NCI-H2107 (cell line): ENCODE data around the gene MGLL.

Experiments used
- DNase-seq: peaks from one replicate; lab custom pipeline; 2025; lab: John Stamatoyannopoulos, UW

Gene MGLL

GRCh38 chr3:127758013-127758412, 64.3 kb downstream of the MGLL start:
- no peak for DNase-seq

GRCh38 chr3:127755305-127755681, 67.0 kb downstream of the MGLL start:
- DNase-seq, result no peak

DNA sequence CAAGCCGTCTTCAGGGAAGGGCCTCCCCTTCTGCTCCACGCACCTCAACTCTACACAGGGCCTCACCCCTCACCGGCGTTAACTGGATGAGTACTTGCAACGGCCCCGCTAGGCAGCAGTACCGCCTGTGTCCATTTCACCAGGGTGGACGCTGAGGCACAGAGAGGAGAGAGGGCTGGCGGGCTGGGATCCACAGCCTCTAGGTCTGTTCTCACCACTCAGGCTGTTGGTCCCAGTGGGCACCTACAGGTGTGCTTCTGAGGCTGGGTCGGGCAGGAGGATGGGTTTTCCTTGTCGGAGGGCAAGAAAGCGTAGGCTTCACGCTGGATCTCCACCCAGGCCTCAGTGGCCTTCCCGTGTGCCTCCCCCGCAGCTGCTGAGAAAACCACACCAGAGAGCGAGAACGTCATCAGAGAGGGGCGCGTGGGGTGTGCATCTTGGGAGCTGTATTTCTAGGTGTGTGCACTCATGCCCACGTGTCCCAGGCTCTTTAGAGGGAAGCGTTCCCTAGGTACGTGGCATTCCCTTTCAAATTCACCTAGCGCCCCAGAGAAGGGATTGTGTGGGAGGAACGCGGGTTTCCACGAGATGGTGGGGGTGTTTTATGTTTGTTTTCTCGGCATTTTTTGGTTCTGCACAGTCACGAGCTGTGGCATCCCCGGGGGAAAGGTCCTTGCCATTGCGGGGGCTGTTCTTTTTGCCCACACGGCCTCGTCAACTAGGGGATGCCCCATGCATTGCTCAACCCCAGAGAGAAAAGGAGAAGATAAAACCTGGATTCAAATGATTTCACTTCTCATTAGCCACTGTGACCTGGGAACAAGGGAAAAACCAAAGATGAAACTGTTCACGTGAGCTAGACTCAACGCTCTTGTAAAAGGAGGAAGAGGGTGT, 67.7 kb downstream of the MGLL start:
- no peak for DNase-seq

DNA sequence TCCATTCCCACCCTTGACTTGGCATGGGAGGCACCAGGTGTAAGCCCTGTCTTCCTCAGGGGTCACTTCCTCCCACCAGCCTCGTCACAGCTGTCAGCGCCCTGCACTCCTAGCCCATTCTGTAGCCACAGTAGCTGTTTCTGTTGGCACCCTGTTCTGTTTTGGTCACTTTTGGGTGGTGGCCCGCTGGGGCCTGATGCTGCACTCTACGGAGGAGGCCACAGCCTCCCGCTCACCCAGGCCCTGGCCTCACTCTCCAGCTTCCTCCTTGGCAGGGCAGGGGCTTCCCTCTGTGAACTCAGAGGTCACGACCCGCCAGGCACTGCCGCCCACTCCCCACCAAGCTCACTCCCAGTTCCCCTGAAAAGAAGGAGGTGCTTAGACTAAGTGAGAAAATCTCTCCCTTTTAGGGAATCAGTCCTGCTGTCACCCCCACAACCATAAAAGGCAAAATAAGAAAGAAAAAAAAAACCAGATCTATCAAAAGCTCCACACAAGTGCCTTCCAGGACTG, 68.4 kb downstream of the MGLL start:
- DNase-seq, result no peak

GRCh38 chr3:127753338-127753737, 69.0 kb downstream of the MGLL start:
- no peak for DNase-seq

DNA sequence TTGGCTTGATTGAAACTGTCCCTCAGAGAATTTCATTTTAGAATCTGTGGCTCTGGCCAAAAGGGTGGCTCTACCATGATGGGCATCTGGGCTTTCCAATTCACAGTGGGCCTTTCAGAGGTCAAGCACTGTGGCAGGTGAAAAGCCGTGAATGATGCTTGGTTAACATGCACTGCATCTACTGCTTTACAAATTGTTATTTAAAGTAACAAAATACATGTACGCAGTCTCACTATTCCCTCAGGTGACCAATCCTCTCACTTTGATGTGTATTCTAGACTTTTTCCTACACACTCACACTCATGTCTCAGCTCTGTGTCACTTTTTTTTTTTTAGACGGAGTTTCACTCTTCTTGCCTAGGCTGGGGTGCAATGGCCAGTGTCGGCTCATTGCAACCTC, 70.5 kb downstream of the MGLL start:
- no peak for DNase-seq

GRCh38 chr3:127751163-127751621, 71.1 kb downstream of the MGLL start:
- DNase-seq, result no peak

GRCh38 chr3:127750226-127751031, 71.9 kb downstream of the MGLL start:
- peak; percentile 83 for DNase-seq

DNA sequence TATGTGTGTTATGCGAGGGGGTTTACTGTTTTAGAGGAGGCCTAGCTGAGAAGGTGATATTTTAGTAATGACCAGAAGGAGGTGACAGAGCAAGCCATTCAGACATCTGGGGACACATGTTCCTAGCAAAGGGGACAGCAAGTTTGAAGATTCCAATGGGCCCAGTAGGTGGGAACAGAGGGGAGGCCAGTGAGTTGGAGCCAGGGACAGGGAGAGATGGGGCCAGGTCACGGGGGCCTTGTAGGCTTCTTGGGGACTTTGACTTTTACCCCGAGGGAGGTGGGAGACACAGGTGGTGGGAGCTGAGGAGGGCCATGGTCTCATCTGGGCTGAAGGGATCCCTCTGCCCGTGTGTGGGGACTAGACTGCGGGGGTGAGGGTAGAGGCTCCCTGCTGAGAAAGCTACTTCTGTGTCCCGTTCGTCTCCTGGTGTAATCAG, 72.5 kb downstream of the MGLL start:
- DNase-seq, result no peak

- no peak for DNase-seq
These were observed 73.0 kb downstream of the MGLL start for GRCh38 chr3:127749361-127749760.

DNA sequence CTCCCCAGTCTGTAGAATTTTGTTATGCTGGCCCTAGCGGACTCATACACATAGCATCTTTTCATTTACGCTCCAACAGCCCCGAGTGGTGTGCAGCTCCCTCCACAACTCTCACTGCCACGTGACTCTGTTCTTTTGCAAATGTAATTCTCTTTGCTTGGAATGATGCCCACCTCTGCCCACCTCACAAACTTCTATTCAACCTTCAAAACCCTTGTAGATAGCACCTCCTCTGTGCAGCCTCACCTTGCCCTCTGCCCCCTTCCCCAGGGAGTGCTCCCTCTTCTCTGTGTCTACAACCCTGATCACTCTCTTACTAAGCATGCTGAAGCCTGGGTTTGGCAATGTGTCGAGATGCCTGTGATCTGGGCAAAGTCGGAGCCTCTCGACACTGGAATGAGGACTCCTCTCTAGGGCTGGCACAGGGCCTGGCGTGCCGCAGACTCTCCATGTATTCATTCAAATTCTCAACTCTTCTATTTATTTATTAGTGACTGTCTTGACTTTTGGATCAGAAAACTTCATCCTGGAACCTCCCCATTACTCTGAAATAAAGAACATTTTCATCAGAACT, 73.5 kb downstream of the MGLL start:
- no peak for DNase-seq

DNA sequence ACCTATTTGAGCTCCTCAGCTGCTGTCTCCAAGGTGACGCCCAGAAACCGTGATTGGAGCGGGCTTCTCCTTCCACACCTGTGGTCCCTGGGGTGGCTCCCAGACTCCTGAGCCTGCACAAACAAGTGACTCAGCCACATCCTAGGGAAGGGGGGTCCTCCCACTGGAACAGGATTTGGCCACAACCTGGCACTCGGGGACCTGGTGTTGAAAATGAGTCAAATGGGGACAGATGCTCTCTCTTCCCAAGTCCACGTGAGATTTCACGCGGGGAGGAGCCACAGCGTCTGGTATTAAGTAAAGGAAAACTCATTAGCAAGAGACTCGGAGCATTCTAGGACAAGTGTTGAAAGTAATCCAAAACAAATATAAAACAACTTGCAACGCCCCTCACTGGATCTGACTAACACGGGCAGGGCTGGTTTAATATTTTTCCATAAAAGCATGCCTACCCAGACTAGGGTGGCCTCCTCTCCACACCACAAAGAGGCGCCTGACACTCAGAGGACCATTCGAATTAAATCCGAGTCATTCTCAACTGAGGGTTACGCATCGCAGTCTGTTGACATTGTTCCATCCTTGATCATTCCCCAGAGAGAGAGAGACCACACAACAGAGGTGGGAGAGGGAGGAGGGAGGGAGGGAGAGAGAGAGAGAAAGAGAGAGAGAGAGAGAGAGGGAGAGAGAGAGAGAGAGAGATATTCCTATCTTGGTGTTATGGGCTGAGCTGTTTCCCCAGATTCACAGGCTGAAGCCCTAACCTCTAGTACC, 74.4 kb downstream of the MGLL start:
- DNase-seq, result peak; percentile 87

DNA sequence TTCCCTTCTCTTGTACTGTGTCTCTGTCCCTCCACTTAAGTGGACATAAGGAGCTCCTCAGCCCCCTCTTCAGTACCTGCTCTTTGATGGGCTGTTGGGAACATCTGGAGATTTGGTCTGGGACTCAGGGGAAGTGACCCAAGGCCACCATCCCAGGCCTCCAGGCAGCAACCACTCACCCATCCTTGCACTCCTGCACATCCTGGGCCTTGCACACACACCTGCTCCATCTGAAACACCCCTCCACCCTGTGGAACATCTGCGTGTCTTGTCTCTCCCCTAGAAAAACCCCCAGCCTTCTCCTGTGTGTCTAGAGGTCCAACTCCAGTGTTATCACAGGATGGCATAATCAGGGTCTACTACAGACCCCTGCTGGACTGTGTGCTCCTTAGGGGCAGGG, 75.2 kb downstream of the MGLL start:
- no peak for DNase-seq

DNA sequence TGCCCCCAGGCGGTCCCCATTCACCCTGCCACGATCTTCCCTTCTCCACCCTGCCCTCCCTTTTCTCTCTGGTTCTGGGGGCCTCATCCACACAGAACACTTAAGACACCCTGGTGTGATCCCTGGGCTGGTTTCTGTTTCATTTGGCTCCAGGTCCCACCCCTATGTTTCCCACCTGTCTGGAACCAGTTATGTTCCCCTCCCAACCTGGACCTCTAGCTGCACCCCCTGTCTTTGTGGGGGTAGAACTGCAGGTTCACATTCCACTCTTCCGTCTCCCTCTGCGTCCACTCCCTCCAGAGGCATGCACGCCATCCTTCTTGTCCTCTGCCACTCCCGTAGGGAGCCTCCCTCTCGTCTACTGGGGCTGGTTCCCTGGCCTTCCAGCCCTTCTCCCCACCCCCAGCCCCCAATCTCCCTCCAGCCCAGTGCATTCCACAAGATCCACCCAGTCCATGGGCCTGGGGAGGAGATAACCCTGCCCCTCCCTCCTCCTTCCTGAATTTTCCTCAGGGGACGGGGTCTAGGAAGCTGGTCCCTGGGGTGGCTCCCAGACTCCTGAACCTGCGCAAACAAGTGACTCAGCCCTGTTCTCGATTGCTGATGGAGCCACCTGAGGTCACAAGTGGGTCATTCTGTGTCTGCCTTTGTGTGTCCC, 75.8 kb downstream of the MGLL start:
- DNase-seq, result no peak

GRCh38 chr3:127745656-127746399, 76.5 kb downstream of the MGLL start:
- DNase-seq, result no peak

GRCh38 chr3:127744875-127745274, 77.4 kb downstream of the MGLL start:
- no peak for DNase-seq

GRCh38 chr3:127744253-127744815, 78.0 kb downstream of the MGLL start:
- DNase-seq, result no peak

DNA sequence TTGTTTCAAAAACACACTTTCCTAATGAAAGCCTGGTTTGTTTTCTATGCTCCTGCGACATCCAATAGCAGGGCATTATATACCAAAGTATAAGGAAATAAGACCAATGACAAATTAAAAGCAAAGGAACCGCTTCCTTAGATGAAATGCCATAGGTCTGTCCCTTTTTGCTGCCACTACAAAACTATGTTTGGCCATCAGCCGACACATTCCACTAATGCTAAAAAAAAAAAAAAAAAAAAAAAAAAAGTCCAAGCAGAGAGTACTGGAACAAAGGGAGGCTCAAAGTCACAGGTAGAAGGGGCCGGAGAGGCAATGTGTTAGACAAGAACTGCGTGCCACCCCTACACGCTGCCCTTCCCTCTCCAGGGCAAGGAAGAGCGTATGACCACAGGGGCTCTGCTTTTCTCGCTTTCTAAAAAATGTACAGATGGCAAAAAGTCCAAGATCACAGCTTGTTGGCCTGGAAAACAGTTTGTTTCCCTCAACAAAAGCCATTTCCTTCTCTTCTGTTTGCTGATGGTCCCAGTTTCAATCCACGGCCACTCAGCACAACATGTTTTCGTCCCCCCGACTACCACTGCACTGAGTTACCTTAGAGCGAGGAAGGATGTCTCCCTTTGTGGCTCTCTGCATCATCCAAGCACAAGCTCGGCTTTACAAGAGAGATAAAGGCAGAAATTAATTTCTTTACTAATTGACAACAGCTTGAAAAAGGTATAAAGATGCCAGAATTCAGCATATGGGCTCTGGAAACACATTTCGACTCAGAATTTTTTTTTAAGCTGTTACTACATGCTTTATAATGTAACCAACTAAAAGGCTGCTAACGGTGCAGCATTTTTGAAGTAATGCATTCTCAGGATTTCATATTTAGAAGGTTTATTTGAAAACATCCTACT, 78.7 kb downstream of the MGLL start:
- DNase-seq, result no peak

DNA sequence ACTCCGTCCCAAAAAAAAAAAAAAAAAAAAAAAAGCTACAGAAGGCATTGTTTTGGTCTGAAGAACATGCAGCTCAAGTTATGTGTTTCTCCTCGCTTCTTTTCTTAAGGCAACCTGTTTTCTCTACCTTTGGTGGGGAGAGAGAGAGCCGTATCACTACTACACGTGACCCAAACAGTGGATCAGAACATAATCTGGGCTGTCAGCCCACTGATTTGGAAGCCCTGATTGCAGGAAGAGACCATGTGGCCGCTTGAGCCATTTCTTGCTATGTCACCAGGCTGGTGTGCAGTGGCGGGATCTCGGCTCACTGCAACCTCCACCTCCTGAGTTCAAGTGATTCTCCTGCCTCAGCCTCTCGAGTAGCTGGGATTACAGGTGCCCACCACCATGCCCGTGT, 79.7 kb downstream of the MGLL start:
- no peak for DNase-seq
